ENCODE results near the gene CMTR2.

CMTR2 gene

DNA sequence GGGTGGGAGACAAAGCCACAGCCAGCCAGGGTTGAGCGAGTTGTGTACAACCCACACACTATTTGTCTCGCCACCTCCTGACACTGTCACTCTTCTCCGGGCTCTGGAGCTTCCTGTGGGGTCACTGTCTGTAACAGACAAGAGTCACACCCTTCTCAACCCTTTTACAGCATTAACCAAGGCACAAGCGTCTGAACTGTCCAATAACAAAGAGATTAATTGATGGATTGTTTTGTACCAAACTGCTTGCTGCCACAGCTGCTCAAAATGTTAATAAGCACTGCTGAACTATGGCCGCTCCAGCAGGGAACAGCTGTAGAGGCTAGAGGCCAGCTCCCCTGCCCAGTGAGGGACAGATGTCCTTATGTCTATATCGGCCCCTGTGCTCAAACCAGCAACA lies 33.5 kb downstream of the CMTR2 start:
- Mint-ChIP-seq H3K4me3 (no peak overlapping the region), H3K27me3 (peaks cover 16% of the 10 kb centered on the region), H3K9me3 (ENCODE audit: low read depth) (no peaks in the 10 kb centered on the region), H3K36me3 (no peaks in the 10 kb centered on the region), H3K27ac (no peak overlapping the region), H3K4me1 (ENCODE audit: low read depth) (peaks cover 5% of the 10 kb centered on the region)

- Mint-ChIP-seq H3K9me3 (ENCODE audit: low read depth) (no peaks in the 10 kb centered on the region), H3K4me1 (ENCODE audit: low read depth) (peaks cover 5% of the 10 kb centered on the region), H3K4me3 (no peak overlapping the region), H3K27ac (no peak overlapping the region), H3K27me3 (peaks cover 11% of the 10 kb centered on the region), H3K36me3 (no peaks in the 10 kb centered on the region)
Measured at GRCh38 chr16:71254832-71255525, 34.2 kb downstream of the CMTR2 start.

DNA sequence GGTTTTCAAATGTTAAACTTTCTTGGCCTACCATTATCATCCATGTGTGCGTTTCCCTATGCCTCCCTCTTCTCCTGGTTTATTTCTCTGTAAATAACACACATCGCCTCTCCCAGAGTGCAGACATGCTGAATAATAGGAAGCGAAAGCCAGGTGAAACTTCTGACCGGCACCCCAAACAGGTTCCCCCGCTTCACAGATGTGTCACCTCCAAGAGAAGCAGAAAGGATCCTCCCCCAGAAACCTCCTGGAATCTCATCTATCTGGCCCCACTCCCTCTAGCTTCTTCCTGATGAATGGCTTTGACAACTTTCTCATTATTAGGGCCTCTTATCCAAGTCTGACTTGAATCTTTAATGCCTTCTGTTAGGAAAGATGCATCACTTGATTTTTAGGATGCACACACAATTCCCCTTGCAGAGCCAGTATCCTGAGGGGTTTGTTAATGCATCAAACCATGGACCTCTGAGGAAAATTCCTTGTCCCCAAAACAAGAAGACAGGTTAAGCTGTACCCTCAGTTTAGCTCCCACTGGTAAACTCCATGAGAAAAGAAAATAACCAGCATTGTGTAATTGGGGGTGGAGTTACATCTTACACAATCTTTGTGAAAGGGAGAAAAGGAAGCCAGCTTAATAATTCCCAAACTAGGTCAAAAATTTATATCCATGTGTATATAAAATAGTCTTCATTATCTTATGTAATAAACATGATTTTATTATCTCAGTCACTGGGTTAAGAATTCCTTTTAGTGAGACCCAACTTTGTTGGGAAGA lies 38.6 kb downstream of the CMTR2 start:
- Mint-ChIP-seq H3K36me3 (no peaks in the 10 kb centered on the region), H3K27me3 (peaks cover 5% of the 10 kb centered on the region), H3K9me3 (ENCODE audit: low read depth) (no peaks in the 10 kb centered on the region), H3K27ac (no peak overlapping the region), H3K4me3 (no peak overlapping the region), H3K4me1 (ENCODE audit: low read depth) (peaks cover 3% of the 10 kb centered on the region)

DNA sequence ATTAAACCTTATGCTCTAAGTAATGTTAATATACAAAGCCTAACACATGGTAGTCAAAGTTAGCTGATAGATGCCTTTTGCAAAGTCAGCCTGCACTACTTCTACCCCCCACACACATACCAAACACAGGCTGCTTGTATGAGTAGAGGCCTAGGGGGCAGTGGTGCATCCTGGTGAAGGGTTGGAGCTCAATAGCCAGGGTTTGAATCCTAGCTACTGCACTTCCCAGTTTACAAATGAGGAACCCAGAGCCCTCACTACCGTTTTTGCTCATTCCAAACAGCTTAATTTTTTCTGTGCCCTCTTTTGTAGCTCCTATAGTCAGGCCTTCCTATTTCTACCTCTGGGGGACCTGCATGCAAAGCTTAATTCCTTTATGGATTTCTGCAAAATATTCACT lies 39.8 kb downstream of the CMTR2 start:
- Mint-ChIP-seq H3K36me3 (no peaks in the 10 kb centered on the region), H3K4me3 (no peak overlapping the region), H3K27me3 (peaks cover 5% of the 10 kb centered on the region), H3K27ac (no peak overlapping the region), H3K4me1 (ENCODE audit: low read depth) (no peaks in the 10 kb centered on the region), H3K9me3 (ENCODE audit: low read depth) (no peaks in the 10 kb centered on the region)

DNA sequence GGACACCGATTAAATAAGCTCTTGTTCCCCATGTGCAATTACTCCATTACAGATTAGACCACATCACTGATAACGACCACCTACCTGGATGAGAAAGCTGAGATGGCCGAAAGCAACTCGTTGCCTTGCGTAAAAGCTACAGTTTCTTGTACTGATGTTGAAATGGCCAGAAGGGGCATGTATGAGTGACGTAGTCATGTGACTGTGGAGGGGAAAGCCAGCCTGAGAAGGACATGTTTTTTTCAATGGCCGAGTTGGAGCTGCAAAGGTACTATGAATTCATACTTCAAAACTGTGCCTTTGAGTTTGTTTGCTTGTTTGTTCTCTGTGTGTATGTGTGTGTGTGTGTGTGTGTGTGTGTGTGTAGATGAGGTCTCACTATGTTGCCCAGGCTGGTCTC lies 41.7 kb downstream of the CMTR2 start:
- peaks cover 2% of the 10 kb centered on the region for H3K27me3 Mint-ChIP-seq
- no peaks in the 10 kb centered on the region for H3K4me1 Mint-ChIP-seq (ENCODE audit: low read depth)
- H3K36me3 Mint-ChIP-seq, result no peaks in the 10 kb centered on the region
- no peak overlapping the region for H3K4me3 Mint-ChIP-seq
- H3K9me3 Mint-ChIP-seq (ENCODE audit: low read depth), result no peaks in the 10 kb centered on the region
- no peak overlapping the region for H3K27ac Mint-ChIP-seq

DNA sequence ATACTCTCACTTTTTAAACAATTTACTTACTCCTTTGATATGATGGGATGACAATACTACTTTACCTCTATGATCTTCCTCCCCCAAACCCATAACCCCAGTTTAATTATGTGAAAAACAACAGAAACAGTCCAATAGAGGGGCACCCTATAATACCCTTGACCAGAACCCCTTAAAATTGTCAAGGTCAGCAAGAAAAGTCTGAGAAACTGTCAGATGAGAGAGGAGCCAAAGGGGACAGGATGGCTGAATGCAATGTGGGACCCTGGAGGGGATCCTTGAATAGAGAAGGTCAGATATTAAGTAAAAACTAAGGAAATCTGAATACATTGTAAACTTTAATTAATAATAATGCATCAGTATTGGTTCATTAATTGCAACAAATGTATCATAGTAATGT lies 42.9 kb downstream of the CMTR2 start:
- no peaks in the 10 kb centered on the region for H3K36me3 Mint-ChIP-seq
- no peaks in the 10 kb centered on the region for H3K4me1 Mint-ChIP-seq (ENCODE audit: low read depth)
- H3K9me3 Mint-ChIP-seq (ENCODE audit: low read depth), result no peaks in the 10 kb centered on the region
- H3K27me3 Mint-ChIP-seq, result peaks cover 2% of the 10 kb centered on the region
- H3K4me3 Mint-ChIP-seq, result no peak overlapping the region
- H3K27ac Mint-ChIP-seq, result no peak overlapping the region

- Mint-ChIP-seq H3K27ac (no peak overlapping the region), H3K4me1 (ENCODE audit: low read depth) (no peaks in the 10 kb centered on the region), H3K4me3 (no peak overlapping the region), H3K27me3 (peaks cover 1% of the 10 kb centered on the region), H3K36me3 (no peaks in the 10 kb centered on the region), H3K9me3 (ENCODE audit: low read depth) (no peaks in the 10 kb centered on the region)
Measured at GRCh38 chr16:71244521-71244920, 44.7 kb downstream of the CMTR2 start.

DNA sequence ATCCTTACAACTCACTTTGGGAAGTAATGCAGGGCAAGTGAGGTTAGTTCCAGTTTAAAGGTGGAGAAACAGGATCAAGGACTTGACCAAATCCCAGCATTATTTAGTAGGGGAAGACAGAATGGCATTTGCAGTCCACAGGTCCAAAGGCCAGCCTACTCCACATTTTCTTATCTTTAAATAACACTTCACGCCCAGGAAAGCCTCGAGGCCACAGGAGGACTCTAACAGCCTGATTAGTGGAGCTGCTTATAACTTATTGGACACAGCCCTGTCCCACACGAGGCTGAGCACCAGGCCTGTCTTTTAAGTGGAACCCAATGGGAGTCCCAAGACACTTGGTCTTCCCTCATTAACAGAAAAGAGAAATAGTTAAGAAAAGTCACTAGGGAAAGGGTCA lies 46.6 kb downstream of the CMTR2 start:
- Mint-ChIP-seq H3K36me3 (no peaks in the 10 kb centered on the region), H3K4me3 (no peak overlapping the region), H3K27ac (no peak overlapping the region), H3K27me3 (peaks cover 1% of the 10 kb centered on the region), H3K4me1 (ENCODE audit: low read depth) (no peaks in the 10 kb centered on the region), H3K9me3 (ENCODE audit: low read depth) (no peaks in the 10 kb centered on the region)

DNA sequence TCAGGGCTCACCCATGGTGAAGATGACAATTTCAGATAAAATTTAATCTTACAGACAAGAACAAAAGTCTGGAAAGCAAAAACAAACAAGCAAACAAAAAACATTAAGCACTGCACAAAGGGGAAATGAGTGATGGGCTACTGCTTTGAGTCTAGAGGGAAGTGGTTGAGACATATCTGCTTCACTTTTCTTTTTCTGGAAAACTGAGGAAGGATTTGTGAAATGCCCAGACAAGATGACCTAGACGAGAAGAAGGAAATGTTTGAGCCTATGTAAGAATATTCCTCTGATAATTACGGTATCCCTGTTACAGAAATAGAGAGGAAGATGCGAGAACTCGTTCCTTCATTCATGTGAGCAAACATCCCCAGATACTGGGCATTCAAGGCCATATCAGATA lies 47.2 kb downstream of the CMTR2 start:
- Mint-ChIP-seq H3K36me3 (no peaks in the 10 kb centered on the region), H3K27ac (no peak overlapping the region), H3K4me1 (ENCODE audit: low read depth) (no peaks in the 10 kb centered on the region), H3K27me3 (peaks cover 1% of the 10 kb centered on the region), H3K9me3 (ENCODE audit: low read depth) (no peaks in the 10 kb centered on the region), H3K4me3 (no peak overlapping the region)
